Amniotic epithelial cell (primary cell): ENCODE data around the gene CYGB.

ENCODE experiments used
- DNase-seq: peaks from one replicate; pipeline ENCODE4 v3.0.0-alpha.2; 2010; ENCODE audit warnings: low read depth

The CYGB gene

DNA sequence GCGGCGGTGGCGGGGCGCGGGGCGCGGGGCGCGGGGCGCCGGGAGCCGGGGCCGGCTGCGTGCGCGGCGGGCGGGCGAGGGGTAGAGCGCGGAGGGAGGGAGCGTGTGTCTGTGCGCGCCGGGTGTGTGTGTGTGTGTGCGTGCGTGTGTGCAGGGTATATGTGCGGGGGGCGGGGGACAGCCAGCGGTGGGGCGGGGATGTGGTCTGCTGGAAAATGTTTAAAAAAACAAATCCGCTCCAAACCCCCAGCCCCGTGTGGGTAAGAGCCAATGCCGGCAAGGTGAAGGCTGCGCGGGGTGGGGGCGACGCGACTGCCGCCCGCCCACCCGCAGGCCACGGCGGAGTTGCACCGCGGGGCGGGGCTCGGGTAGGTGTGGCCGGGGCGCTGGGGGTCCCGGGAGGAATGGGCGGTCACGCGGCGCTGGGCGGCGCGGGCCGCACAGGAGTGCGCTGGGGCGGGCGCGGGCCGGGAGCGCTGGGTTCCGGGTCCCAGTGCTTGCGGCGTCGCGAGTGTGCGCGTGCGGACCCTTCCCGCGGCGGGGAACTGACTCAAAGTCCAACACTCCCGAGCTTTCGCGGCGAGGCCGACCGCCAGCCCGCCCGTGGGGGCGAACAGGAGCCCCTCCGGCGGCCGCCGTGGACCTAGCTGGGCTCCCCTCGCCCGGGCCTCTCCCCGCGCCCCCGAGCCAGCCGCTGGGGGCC, at the start of gene CYGB:
TSS of gene CYGB (minus strand) at position 132 of the 703 bp plus-strand sequence. CDS start 167 bp downstream, outside the sequence.
- no peak for DNase-seq

DNA sequence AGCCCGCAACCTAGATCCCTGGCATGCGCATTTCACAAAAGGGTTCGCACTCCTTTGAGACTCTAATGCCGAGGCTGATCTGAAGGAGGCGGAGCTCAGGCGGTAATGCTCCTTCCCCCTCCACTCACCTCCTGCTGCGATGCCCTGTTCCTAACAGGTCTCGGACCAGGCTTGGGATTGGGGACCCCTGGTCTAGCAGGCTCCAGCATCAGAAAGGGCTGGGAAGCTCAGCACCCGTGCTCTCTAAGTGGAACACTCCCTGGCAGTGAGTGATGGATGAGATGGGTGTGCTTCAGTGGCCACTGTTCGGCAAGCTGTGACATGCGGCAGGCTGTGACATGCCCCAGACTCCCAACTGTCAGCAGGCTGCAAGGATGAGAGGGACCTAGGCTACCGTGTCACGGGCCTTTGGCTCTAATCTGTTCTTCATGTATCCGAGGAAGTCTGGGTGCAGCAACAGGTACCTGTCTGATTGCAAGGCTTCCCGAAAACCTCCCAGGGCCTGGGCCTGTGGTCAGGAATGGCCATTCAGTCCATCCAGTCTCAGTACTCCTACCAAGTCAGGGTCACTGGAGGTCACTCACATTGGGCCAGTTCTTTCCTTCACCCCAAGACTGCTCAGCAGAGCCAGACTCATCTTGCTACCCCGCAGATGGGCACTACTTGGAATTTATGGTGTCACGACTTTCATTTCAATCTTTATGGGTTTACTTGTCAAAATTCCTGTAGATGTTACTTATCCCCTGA, 49.4 kb upstream of the CYGB start:
- DNase-seq: no peak

DNA sequence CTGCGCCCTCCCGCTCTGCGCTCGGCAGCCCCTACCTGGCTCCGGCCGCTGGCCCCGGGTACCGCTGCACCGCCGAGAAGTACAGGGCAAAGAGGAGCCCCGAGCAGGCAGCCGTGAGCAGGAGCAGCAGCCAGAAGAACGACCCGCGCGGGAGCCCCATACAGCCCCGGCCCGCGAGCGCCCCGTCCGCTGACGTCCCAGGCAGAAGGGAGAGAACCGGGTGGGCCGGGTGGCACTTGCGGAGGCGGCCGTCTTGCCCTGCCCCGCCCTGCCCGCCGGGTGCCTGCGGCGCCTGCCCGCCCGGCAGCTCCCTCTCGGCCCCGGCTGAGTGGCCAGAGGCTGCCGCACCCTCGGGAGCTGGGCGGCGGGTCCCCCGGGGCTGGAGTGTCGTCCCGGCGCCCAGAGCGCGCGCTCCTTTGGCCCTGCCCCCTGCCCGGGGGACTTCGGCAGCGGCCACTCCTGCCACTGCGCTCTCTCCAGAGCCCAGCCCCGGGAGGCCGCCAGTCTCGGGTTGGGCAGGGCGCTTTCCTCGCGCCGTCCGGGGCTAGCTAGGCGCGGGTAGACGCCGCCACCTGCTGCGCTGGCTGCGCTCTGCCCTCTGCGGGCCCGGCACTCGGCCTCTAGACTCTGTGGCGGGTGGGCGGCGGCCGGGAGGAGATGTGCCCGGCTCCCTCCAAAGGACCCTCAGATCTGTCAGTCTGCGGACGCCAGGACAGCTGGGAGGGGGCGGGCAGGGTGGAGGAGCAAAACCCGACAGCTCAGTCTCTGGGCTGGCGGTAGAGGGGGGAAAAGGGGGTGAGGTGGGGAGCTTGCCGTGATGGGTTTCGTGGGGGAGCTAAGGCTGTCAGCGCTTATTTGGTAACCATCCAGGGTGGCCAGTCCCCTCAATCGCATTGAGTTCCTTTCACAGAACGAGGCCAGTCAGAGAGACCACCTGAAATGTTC, 48.4 kb upstream of the CYGB start, which contains the start of gene ST6GALNAC2:
TSS of gene ST6GALNAC2 (minus strand) at position 212 of the 945 bp plus-strand sequence. CDS start at position 160, 52 bp downstream.
- DNase-seq: no peak

DNA sequence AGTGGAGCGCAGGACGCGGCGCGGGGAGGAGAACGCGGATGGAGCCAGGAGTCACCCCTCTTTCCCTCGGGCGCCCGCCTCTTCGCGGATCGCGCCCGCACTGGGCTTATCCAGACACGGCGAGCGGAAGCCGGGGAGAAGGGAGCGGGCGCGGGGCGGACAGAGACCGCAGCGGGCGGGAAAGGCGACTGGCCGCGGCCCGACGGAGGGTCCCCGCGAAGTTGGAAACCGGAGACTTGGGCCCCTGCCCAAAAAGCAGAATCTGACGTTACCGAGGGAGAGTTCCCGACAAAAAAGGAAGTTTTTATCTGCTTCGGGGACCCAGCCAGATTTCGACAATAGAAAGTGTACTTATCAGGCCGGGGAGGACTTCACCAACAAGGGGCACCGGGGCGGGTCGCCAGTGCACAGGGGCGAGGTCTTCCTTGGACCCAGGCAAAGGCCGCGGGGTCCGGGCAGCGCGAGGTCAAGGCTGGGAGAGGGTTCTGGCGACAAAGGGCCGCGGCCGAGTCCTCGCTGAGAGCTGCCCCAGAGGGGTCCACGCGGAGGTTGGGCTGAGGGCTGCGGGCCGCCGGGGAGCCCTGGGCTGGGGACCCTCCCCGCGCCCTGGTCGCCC, 47.6 kb upstream of the CYGB start:
- DNase-seq: no peak

DNA sequence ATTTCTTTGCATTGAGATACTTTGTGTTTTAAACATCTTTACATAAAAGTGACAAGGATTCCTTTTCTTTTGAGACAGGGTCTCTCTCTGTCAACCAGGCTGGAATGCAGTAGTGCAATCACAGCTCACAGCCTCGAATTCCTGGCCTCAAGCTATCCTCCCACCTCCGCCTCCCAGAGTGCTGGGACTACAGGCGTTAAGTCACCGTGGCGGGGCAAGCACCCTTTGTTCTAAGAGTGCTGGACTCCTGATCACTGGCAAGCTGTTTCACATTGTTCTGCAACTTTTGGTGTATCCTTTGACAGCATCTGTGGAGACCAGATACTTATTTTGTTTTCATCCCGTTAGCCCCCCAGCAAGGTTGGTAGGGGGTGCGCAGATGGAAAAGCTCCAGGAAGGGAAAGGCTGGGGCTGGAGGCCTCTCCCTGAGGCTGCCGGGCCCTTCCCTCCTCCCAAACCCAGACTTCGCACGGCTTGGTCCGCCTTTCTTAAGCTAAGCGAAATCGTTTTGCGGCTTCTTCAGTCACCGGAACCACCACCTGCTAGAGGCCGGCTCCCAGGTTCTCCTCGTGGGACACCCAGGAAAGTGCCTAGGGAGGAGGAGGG, 47.0 kb upstream of the CYGB start:
- no peak for DNase-seq

DNA sequence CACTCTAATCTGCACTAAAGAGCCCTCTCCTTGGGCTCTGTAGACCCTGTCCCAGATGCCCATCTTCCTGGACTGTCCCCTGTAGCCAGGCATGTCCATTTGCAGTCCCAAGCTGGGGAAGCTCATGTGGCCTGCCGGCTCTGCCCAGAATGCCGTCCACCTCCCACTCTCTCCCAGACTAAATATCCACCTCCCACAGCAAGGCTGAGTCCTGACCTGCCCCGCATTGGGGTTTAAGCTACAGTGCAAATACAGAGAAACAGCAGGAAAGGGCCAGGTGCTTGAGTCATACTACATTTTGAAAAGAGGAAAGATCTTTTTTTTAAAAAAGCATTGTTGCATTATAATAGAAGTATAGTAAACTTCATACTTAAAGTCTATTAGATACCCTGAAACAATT, 45.2 kb upstream of the CYGB start:
- DNase-seq: no peak

DNA sequence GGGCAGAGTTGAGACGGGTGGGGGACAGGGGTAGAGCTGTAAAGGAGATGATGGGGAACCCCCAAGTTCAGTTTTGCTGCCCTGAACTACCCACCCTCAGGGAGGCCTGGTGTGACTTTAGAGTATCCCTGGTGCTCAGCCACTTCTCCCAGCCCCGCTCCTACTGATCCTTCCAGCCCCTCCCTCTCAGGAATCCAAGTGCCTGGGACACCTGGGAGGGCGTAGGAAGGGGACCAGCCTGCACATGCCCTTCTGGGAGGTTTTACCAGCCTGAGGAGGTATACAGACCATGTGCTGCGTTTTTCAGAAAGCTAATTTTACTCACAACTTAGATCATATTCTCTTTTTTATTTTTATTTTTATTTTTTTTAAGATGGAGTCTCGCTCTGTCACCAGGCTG, 44.0 kb upstream of the CYGB start:
- no peak for DNase-seq

DNA sequence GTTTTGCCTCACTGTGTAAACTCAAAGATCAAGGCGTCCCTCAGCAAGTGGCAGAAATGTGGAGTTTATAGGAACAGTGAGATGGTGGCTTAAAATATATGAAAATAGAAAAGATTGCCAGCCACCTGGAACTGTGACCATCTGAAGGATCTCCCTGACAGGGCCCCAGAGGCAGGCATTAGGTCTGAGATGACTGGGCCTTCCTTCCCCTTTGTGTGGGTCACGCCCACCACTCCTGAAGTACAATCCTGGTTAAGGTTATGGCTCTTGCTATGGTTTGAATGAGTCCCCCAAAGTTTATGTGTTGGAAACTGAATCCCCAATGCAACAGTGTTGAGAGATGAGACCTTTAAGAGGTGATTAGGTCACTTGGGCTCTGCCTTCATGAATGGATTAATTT, 41.8 kb upstream of the CYGB start:
- DNase-seq: no peak

DNA sequence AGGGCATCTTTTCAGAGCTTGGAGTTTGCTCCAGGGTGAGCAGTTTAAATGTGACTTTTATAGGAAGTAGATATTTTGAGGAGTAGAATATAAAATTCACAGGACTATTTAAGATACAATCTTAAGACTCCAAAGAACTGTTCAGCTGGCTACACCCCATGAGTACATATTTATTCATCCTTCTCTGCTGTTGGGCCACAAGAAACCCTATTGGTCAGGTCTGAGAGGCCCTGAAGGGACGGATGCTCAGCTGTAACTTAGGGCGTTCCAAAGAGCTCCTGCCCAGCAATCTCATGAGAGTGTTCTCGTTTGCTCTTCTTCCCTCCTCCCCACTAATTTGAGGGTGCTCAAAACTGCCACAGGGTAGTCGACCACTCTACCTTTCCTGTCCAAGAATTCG, 40.9 kb upstream of the CYGB start:
- no peak for DNase-seq

DNA sequence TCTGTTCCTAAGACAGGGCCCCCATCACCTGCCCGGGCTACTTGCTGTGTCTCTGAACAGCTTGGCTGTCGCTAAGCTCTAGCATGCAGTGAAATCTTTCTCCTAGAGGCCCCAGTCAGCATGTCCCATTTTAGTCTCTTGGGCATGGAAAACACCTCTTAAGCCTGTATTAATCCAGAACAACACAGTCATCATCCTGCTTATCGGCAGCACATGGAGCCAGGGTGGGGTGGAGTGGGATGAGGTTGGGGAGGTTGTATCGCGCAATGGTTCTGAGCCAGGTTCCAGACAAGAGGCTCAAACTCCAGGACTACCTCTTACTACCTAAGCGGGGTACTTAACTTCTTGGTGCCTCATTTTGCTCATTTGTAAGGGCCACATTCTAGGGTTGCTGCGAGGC, 40.4 kb upstream of the CYGB start:
- no peak for DNase-seq

DNA sequence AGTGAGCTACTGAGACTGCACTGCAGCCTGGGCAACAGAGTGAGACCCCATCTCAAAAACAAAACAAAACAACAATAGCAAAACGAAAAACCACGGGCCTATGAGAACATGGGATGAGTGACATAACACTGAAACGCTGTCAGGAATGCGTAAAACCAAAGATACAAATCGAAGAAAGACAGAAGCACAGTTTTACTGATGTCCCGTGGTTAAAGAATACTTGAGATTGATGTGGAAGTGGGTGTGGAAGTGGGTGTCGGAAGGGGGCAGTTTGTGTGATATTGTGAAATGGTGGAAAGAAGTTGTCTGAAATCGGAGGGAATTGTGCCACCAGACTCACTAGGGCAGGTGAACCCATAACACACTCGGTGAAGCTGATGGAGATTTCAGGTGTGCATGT, 38.7 kb upstream of the CYGB start:
- DNase-seq: no peak

DNA sequence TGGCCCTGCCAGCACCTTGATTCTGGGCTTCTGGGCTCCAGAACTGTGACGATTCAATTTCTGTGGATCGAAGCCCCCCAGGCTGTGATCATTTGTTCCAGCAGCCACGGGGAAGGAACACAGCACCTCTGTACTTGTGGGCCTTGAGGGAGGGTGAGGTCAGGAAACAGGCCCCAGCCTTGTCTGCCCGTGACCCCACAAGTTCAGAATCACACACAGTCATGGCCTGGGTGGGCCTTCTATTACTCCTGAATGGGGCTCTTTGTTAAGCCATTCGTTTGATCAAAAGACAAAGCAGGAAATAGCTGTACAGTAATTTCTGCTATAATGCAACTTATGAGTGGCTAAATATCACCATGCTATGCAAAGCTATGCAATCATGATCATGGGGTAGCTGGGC, 38.1 kb upstream of the CYGB start:
- DNase-seq: no peak

DNA sequence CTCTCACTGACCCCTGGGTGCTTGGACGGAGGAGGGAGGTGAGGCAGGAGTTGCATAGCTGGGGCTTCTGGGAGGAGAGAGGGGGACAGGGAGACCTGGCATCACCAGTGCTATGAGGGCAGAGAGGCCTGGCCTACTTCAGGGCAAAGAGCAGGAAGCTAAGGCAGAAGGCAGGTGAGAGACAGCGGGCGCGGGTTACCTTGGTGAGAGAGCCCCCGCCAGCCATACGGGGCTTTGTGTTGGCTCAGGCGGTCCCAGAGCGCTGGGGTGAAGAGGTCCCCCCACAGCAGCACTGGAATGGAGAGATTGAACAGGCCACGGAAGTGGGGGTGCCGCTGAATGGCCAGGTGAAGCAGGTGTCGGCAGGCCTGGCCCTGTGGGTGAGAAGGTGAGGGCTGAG, 36.7 kb upstream of the CYGB start:
- DNase-seq: no peak

DNA sequence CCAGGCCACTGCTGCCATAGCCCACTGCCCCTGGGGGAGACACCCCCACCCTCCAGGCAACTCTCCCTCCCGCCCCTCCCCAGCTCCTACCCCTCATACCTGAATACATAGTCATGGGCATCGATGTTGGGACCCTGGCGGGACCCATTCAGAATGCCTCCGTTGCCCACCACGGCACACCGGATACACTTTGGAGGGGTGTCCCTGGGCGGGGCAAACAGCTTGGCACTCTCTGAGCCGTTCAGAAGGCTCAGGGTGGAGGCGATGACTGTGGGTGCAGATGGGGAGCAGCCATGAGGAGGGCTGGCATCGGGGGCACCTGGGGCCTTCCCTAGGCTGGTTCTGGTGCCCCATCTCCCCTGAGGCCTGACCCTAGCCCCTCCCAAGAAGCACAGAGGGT, 35.6 kb upstream of the CYGB start:
- DNase-seq: no peak

DNA sequence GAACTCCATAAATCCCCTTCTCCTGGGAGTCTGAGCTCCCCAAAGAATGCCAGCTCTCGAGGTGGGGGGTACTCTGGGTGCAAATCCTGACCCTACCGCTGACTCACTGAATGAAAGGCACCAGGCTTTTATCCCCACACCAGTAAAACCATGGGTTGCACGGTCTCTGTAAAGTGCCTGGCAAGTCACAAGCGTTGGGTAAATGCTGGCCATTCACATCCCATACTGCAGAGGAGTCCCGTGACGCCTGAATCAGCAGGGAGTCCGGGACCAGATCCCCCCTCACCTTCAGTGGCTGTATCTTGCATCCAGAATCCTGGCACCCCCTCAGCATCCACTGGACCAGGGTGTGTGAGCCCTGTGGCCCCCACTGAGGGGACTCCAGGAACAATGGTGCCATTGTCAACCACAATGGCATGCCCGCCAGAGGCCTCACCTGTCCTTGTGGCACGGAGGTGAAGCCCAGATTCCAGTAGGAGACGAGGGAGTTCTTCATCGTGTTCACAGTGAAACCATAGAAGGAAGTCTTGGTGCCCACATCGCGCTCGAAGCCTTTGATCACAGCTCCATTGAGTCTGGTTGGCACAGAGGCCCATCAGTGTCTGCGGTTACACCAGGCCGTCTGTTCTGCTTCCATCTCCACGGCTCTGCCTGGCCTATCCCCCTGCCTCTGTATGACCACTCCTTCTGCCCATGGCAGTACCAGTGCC, 34.8 kb upstream of the CYGB start:
- no peak for DNase-seq

DNA sequence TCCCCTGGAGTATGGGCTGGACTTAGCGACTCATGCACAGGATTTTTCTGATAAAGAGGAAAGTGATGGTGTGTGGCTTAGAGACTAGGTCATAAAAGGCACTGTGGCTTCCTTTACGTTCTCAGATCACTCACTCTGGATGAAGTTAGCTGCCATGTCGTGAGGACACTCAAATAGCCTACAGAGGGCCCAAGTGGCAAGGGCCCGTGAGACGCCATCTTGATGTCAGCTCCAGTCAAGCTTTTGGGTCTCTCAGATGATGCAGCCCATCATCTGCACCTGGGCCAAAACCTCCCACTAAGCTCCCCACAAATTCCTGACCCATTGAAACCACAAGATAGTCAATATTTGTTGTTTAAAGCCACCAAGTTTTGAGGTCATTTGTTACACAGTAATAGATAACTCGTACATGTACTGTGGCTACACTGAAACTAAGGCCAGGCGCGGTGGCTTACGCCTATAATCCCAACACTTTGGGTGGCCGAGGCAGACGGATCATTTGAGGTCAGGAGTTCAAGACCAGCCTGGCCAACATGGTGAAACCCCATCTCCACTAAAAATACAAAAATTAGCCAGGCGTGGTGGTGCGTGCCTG, 33.5 kb upstream of the CYGB start:
- DNase-seq: no peak

DNA sequence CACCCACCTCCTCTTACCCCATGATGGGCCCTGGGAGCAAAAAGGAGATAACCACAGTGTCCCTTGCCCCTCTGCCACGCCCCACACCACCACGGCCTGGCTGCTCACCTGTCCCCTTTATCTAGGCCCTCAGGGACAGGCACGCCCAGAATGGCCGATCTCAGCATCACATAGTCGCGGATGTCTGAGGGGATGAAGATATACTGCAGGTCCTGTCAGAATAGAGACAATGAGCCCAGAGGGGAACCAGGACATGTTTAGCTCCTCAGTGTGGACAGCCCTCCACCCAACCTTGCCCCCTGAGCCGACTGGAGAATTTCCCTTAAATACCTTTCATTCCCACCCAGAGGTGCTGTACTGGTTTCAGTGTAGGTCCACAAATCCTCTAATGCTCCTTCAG, 32.9 kb upstream of the CYGB start:
- no peak for DNase-seq

DNA sequence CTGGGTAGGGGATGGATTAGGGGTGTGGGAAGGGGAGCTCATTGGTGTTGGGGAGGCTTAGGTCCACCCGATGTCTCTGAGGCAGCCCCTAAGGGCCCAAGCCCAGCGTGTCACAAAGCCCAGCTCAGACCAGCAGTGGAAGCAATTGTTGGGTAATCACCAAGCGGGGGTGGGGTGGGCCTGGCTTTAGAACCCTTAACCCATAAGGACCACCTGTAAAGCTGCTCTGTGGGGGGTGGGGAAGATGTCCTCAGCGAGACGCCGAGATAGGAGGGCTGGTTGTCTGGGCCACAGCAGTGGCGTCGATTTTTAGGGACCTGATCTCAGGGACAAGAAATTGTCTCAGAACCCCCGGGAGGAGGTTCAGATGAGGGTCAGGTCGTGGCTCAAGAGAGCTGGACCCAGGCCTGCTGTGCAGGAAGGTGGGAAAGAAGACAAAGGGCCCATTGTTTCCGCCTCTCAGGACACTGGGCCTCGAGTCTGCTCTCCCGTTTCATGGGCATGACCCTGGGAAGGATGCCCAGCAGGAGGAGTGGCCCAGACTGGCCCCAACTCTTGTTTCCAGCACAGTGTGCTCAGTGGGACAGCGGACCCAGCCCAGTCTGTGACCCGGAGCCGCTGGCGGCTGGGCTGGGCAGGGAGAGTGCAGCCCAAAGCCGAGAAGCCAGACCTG, 32.2 kb upstream of the CYGB start:
- no peak for DNase-seq

DNA sequence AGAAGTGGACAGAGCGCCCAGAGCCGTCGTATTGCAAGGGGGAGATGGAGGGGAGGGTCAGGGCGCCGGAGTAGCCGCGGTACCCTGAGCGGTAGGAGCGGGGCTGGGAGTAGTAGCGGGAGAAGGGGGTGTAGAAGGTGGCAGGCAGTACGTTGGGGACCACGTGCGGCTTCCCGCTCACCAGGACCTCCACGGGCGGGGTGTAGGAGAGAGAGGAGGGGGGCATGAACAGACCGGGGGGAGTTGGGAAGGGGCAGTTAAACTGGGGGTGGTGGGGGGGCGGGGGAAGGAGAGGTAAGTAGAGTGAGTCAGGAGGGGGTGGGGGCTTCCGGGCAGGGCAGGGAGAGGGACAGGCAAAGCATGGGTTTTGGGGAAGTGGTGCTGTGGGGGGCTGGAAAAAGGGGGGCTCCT, 31.3 kb upstream of the CYGB start:
- no peak for DNase-seq
